HG03139 (cell line): Measurements from ENCODE around the gene FAM193A.
"Not testable (repeated sequence)": the region's sequence is repeated elsewhere in the genome, so short reads cannot be mapped to it uniquely, and the experiment has no call there.

ENCODE experiments used
- ATAC-seq: cut with Tn5 transposase; IDR thresholded peaks from one replicate; pipeline ENCODE4 v1.9.1; 2021; ENCODE audit not compliant: unreplicated experiment

The FAM193A gene

DNA sequence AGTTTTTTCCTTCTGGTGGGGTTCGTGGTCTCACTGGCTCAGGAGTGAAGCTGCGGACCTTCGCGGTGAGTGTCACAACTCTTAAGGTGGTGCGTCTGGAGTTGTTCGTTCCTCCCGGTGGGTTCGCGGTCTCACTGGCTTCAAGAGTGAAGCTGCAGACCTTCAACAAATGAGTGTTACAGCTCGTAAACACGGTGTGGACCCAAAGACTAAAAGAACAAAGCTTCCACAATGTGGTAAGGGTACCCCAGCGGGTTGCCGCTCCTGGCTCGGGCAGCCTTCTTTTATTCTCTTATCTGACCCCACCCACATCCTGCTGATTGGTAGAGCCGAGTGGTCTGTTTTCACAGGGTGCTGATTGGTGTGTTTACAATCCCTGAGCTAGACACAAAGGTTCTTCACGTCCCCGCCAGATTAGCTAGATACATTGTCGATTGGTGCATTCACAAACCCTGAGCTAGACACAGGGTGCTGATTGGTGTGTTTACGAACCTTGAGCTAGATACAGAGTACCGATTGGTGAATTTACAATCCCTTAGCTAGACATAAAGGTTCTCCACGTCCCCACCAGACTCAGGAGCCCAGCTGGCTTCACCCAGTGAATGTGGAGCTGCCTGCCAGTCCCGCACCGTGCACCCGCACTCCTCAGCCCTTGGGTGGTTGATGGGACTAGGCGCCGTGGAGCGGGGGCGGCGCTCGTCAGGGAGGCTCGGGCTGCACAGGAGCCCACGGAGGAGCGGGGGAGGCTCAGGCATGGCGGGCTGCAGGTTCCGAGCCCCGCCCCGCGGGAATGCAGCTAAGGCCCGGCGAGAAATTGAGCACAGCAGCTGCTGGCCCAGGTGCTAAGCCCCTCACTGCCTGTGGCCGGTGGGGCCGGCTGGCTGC lies 226.3 kb downstream of the FAM193A start:
- not testable (repeated sequence) for ATAC-seq

DNA sequence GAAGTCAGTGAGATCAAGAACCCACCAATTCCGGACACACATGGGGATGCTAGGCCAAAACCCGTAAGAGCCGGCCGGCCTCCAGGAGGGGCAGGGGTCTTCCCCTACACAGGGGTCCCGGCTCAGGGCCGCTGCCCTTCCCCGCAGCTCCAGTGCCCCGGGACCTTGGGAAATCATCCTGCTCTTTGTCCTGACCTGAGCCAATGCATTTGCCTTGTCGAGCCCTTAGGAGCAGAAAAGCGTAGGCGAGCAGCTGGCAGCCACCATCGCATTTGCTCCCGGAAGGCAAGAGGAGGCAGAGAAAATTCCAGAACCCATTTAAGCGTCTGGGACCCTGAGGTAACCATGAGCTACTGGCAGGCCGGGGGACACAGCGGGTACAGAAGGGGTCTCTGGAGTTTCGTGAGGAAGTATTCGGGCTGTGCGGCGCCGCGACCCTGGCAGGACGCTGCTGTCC lies 227.1 kb downstream of the FAM193A start:
- no peak for ATAC-seq

DNA sequence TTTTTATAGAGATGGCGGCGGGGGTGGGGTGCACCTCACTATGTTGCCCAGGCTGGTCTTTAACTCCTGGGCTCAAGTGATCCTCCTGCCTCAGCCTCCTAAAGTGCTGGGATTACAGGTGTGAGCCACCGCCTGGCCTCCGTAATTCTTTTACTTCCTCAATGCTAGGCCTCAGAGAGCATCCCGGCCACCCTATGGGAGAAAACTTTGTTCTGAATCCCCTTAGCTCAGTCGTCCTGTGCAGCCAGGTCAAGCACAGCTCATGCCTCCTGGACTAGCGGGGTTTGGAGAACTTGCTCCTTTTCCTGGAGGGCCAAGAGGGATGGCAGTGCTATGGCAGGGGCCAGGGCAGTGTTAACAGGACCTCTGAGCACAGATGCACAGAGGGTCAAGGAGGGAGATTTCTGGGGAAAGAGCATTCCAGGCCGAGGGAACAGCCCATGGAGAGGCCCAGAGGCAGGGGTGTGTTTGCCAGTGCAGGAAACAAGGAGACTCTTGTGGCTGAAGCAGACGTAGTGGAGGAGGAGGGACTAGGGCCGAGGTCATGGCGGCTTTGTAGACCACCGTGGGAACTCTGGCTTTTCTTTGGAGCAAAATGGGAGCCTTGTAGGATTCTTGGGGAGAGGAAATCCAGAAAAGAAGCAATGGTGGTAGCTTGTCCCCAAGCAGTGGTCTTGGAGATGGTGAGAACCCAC lies 229.5 kb downstream of the FAM193A start:
- ATAC-seq: no peak

DNA sequence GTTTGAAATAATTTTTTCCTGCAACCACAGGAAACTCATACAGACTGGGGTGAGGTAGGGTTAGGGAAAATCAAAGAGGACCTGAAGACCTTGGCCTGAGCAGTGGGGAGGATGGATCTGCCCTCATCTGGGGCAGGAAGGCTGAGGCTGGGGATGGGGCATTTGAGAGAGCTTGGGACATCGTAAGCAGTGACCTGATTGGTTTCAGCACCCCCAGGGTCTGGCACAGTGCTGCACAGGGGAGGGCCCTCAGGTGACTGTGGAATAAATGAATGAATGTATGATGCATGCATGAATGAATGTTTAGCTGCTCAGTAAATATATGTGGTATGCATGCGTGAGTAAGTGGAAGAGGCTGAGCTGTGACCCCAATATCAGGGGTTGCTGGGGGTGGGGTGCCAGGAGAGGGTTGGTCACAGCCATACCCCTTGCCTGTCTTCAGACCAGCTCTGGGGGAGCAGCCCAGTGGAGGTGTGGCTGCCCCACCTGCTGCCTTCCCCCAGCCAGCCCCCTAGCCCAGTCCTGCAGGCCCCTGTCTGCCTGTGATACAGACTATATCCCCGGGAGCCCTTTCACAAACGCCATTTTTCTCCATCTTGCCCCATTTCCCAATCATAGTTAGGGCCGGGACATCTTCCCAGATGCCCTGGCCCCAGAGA lies 230.7 kb downstream of the FAM193A start:
- ATAC-seq: no peak

DNA sequence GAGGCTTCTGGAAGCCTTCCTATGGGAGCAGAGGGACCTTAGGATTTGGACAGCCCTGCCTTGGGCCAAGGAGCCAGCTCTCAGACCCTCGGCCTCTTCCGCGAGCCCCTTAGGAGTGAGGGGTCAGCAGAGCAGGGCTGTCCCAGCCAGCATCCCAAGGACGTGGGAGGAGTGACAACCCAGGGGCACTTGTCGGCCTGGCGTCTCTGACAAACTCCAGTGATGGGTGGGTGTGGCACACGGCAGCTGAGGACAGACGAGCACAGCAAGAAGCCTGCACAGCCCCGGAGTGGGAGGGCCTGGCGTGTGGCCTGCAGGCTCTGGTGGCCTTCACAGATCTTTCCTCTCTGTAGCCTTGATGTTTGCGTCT lies 231.2 kb downstream of the FAM193A start:
- ATAC-seq: no peak

DNA sequence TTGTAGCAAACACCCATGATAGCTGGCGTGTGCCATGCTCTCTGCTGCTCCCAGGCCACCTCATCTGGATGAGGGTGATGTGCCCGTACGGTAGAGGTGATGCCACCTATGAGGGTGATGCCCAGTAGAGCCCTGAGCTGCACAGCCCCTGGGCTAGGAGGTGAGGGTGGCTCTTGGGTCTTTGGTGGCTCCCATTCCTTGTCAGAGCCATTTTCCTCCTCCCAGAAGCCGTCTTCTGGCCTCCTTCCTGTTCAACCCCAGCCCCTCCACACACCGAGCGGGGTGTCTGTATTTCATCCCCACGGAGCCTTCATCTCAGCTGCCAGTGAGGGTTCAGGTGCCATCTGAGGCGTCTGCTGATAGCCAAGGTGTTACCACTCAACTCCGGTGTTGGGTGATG lies 231.7 kb downstream of the FAM193A start:
- ATAC-seq: no peak

DNA sequence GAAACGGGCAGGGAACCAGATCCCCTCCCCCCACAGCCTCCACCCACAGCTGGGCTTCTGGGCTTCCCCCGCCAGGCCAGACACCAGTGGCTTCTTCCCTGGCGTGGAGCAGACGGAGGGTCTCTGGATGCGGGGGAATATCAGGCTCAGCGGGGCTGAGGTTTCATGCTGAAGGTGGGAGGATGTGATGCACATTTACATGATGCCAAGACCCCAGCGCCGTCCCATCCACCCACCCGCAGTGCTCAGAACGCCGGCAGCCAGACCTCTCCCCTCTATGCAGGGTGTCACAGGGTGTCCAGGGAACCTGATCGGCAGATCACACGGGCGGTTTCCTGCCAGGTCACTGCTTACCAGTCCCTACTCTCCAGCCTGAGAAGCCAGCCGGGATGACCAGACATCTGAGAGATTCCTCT lies 232.5 kb downstream of the FAM193A start:
- ATAC-seq: no peak

DNA sequence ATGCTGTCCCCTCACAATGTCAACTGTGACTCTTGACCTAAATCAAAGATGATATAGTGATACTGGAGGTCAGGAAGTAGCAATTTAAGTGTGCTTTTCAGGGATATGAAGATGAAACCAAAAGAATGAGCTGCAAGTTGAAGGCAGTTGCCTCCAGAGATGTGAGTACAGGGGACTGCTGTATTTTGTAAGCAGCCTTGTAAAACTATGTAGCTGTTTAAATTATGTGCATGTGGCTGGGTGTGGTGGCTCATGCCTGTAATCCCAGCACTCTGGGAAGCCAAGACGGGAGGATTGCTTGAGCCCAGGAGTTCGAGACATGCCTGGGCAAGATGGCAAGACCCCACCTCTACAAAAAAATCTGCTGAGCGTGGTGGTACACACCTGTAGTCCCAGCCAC lies 234.8 kb downstream of the FAM193A start:
- no peak for ATAC-seq

DNA sequence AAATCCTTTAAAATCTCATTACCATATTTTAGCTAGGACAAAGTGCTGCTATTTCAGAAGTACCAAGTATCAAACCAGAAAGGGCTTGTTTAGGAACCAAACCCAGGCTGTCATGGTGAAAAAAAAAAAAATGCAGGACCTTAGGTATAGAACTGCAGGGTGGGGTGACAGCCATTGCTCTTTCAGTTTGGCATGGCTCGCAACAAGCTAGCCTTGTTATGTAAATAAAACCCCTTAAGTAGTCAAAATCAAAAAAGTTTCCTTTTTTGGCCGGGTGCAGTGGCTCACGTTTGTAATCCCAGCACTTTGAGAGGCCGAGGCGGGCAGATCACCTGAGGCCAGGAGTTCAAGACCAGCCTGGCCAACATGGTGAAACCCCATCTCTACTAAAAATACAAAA lies 244.2 kb downstream of the FAM193A start:
- ATAC-seq: not testable (repeated sequence)

DNA sequence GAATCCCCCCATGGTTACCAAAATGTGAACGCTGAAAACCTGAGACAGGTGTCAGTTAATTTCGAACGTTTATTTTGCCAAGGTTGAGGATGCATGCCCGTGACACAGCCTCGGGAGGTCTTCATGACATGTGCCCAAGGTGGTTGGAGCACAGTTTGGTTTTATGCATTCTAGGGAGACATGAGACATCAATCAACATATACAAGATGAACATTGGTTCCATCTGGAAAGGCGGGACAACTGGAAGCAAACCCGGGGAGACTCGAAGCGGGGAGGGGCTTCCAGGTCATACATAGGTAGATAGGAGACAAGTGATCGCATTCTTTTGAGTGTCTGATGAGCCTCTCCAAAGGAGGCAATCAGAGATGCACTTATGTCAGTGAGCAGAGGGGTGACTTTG lies 245.5 kb downstream of the FAM193A start:
- no peak for ATAC-seq
